ENCODE results near the gene SCCPDH.

- no peak for TF ChIP-seq CTCF (IDR thresholded peaks at IDR 0.05)
- no peak for TF ChIP-seq EP300 (IDR thresholded peaks at IDR 0.05; ENCODE audit: low read depth)
- TF ChIP-seq POLR2A (IDR thresholded peaks at IDR 0.05) = no peak
Measured at GRCh38 chr1:246800356-246800755, 76.1 kb downstream of the SCCPDH start.
